ENCODE measurements around the gene CDKN2B. TPM values are rescaled to one million over a fixed set of nuclear protein-coding genes. Genes with fewer than 3 reads are reported as not detected.
"Not testable (repeated sequence)": the region's sequence is repeated elsewhere in the genome, so short reads cannot be mapped to it uniquely, and the experiment has no call there.

Gene CDKN2B
- total RNA-seq, 1 donor from 2014 or later: 75.6 TPM

GRCh38 chr9:21968331-21969010, 40.6 kb downstream of the CDKN2B start:
- no peak for ATAC-seq

GRCh38 chr9:21967702-21968101, 41.4 kb downstream of the CDKN2B start:
- no peak for ATAC-seq

DNA sequence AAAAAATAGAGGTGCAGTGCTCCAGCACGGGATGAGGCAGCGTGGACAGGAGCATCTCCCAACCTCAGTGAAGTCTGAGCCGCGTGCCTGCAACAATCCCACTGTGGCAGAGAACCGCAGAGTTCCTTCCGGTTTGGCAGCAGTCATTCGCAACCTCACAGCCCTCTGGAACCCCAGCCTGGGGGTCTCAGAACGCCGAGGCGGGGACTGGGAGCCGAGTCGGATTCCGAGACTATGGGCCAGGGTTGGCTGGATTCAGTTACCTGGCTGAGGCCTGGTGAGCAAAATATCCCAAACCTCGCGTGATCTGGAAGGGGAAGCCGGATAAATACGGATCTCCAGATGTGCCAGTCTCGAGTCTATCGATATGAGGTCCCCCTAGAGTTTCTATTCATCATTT, 41.9 kb downstream of the CDKN2B start:
- no peak for ATAC-seq

GRCh38 chr9:21966140-21966851, 42.8 kb downstream of the CDKN2B start:
- ATAC-seq: no peak

DNA sequence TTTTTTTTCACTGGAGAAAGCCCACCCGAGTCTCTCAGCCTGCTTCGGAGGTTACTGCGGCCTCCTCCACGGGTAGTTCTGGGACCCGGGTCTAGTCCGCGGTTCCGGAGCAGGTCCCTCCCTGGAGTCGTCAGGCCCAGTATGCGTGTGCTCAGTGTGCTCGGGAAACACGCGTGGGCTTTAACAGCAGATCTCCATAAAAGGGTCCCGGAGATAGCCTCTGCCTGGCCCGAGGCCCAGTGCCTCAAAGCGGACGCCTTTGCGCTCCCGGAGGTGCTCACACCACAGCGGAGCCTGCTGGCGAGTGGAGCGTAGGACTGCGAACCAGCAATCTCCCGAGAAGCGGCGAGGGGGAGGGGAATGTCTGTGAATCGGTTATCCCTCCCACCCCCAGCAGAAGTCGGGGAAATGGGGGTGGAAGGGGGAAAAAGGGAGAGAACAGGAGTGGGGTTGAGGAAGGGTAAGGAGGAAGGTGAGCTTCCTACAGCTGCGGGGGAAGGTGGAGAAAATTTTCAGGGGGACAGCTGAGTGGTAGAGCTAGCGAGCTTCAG, 43.6 kb downstream of the CDKN2B start:
- peak; percentile 87 for ATAC-seq

DNA sequence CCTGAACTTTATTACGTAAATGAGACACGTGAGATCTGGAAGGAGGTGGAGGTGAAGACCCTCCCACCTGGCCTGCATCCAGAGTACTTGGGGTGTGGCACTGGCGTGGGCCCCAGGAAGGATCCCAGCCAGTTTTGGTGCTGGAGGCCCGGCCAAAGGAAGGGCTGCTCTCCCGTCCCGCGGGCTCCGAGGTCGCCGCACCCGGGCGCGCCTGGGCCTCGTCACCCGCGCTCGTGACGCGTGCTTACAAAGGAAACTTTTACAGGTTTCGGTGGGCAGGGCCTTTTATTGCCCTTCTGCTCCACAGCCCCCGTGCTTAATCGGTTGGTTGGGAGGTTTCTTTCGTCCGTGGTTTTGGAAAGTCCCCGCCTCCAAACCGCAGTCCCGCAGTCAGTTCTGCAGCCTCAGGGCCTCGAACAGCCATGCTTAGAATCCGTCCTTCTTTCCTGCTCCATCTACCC, 44.1 kb downstream of the CDKN2B start:
- ATAC-seq: peak; percentile 93

DNA sequence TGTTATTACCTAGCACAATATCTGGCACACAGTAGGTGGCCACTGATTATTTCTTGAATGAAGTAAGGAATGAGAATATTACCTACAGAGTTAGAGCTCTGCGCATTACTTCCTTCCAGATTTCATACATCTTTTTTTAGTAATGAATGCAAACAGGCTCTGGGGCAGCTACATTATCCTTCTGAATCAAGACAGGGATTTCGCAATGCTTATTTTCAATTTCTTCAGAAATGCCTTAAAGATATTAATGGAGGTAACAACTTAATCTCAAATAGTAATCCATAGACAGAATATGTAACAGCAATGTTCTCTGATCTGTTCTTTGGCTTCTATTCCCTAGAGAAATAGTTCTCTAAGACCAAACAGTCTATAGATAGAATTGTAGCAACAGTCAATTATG, 47.5 kb downstream of the CDKN2B start:
- no peak for ATAC-seq

DNA sequence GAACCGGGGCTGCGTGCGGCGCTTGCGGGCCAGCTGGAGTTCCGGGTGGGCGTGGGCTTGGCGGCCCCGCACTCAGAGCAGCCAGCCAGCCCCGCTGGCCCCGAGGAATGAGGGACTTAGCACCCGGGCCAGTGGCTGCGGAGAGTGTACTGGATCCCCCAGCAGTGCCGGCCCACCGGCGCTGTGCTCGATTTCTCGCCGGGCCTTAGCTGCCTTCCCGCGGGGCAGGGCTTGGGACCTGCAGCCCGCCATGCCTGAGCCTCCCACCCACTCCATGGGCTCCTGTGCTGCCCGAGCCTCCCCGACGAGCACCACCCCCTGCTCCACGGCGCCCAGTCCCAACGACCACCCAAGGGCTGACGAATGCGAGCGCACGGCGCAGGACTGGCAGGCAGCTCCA, 49.8 kb downstream of the CDKN2B start:
- ATAC-seq: not testable (repeated sequence)

DNA sequence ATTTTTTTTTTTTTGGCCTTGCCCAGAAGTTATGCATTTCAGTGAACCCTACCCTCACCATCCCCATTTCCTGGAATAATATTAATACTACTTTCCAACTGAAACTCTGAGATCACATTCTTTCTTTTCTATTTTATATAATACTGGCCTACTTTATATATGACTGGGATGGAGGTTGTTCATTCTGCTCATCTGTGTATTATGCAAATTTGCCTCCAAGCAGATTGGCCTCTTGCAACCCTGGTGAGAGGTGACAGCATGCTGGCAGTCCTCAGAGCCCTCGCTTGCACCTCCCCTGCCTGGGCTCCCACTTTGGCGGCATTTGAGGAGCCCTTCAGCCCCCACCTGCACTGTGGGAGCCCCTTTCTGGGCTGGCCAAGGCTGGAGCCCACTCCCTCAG, 50.3 kb downstream of the CDKN2B start:
- ATAC-seq: no peak

Other genes starting within 250 kb of the CDKN2B start
- 50.5 TPM for gene MTAP, start 206.7 kb downstream of the CDKN2B start, total RNA-seq
- gene CDKN2A, start 14.9 kb downstream of the CDKN2B start, total RNA-seq: 7.7 TPM
- 1.0 TPM for gene CDKN2B-AS1, start 14.5 kb downstream of the CDKN2B start, total RNA-seq

All from esophagus mucosa (tissue), 1 donor.